Activated gamma-delta T cell (primary cell): ENCODE measurements around the gene COL27A1.

ENCODE experiments used
- DNase-seq: peaks from one replicate; lab custom pipeline; 2025; lab: John Stamatoyannopoulos, UW

The COL27A1 gene

GRCh38 chr9:114342755-114343440 lies 187.6 kb downstream of the COL27A1 start:
- no peak for DNase-seq

DNA sequence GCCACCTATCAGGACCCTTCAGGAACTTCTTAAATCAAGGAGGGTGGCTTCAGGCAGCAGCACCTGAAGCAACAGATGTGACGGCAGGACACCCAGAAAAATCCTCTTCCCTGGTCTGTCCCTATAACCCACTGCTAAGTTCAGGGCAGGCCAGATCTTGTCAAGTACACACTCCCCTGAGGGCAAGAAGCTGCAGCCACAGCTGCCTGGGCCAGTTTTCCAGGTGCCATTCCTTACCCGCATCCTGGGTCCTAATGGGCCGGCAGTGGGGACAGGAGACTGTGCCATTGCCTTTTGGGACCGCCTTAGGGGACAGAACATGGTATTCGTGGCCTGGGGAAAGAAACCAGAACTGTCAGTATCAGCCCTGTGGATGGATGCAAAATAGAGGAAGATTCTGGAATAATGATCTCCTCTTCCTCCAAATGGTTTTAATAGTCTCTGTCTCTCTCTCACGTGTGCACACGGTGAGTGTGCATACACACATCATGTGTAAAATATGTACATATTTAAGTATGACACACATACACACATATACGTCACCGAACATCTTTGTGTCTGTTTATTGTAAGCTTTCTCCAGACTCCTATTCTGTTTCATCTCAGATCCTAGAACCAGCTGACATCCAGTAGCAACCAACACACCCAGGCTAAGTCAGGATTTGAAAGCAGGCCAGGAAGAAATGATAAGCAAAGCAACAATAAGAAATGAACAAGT lies 188.3 kb downstream of the COL27A1 start:
- no peak for DNase-seq

DNA sequence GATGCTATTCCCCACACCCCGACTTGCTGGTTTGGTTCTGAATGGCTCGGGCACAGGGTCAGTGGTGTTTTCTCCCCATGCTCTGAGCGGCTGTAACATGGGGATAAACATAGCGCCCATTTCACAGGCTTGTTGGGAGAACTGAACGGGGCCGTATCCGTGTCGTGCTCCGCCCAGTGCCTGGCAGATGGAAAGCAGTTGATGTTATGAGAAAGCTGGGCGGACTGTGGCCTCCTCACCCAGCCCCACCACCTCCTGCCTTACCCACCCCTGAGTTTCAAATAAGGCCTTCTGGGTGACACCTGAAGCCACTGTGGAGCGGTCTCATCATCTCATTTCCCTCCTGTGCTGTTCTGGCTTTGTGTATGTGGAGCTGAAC lies 188.8 kb downstream of the COL27A1 start:
- DNase-seq = no peak

DNA sequence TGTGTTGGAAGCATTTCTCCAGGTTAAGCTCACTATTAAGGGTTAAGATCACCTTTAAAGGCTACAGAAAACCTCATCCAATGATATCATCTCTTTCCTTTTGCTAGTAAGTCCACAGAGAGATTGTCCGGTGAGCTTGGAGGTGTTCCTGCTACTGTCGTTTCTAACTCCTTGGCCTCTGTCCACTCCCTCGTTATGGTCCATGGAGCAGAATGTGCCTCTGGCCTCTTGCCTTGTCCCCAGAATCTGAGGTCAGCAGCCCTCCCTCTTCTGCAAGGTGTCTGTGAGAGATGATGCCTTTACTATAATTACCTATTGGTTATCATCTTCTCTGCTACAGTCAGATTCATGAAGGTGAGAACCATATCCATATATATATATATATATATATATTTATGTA lies 189.4 kb downstream of the COL27A1 start:
- no peak for DNase-seq

DNA sequence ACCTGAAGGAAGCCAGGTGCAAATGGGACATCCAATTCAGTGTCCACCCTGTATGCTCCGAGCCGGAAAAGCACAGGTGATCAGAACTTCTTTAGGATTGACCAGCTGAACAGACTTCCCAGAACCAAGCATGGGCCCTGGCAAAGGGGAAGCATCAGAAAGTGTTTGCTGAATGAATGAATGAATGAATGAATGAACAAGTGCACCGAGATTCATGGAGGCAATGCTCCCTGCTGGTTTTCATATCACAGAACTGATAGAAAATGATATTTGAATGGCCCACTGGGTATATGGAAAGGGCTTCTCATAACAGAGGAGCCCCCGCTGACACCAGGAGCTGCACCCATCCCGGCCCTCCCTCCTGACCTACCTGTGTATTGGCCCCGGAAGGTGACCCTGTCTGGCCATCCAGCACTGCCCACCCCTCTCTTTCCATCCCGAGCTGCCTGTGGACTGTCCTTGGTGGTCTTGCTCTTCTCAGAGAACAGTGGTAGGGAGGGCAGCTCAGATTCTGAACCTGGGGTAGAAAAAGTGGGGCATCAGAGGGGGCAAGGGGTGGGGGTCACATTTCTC lies 190.2 kb downstream of the COL27A1 start:
- DNase-seq = no peak

GRCh38 chr9:114346146-114346545 lies 190.8 kb downstream of the COL27A1 start:
- DNase-seq = no peak

- DNase-seq = no peak
Observed at GRCh38 chr9:114347675-114348074, 192.3 kb downstream of the COL27A1 start.

- no peak for DNase-seq
Observed at GRCh38 chr9:114348261-114348905, 193.0 kb downstream of the COL27A1 start.

GRCh38 chr9:114348906-114349482 lies 193.7 kb downstream of the COL27A1 start:
- DNase-seq = no peak

- DNase-seq = no peak
Observed at GRCh38 chr9:114349713-114350480, 194.6 kb downstream of the COL27A1 start.

- DNase-seq = no peak
Observed at GRCh38 chr9:114350636-114351401, 195.5 kb downstream of the COL27A1 start.

DNA sequence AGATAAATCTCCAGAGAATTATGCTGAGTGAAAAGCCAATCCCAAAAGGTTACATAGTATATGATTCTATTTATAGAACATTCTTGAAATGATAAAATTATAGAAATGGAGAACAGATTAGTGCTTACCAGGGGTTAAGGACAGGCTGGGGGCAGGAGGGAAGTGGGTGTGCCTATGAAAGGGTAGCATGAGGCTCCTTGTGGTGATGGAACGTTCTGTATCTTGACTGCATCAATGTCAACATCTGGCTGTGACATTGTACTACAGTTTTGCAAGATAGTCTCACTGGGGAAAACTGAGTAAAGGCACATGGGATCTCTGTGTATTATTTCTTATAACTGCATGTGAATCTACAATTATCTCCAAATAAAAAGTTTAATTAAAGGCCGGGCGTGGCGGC lies 196.6 kb downstream of the COL27A1 start:
- no peak for DNase-seq

DNA sequence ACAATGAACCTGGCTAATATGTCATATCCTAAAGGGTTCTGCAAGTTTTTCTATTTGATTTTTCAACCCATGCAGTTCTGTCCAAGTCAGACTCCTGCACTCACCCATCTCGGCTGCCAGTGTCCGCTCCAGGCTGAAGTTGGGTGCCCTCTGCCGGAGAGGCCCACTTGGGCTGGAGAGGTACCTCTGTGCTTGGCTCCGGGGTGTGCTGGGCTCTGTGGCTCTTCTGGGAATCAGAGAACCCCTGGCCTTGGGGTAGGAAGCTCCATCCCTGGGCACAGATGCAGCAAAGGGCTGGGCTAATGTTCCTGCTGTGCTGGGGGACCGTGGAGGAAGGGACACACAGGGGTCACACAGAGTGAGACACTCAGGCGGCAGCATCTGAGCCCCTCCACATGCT lies 200.5 kb downstream of the COL27A1 start:
- no peak for DNase-seq

- no peak for DNase-seq
Observed at GRCh38 chr9:114356792-114357191, 201.5 kb downstream of the COL27A1 start.

DNA sequence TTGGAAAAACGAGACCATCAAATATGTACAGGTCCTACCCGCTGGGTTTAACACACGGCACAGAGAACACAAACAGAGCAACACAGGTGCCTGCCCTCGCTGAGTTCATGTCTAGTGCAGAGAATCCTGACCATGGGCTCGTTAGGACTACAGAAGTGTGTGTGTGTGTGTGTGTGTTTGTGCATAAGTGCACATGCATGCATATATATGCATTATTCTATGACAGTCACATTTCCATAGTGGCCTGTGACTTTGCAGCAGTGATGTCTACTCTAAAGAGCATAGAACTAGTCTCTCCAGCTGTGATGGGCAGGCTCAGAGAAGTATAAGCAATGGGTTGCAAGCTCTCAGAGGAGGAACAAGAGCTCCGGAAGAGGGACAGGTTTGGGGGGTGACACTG lies 202.0 kb downstream of the COL27A1 start:
- no peak for DNase-seq

GRCh38 chr9:114357911-114358328 lies 202.6 kb downstream of the COL27A1 start:
- no peak for DNase-seq

DNA sequence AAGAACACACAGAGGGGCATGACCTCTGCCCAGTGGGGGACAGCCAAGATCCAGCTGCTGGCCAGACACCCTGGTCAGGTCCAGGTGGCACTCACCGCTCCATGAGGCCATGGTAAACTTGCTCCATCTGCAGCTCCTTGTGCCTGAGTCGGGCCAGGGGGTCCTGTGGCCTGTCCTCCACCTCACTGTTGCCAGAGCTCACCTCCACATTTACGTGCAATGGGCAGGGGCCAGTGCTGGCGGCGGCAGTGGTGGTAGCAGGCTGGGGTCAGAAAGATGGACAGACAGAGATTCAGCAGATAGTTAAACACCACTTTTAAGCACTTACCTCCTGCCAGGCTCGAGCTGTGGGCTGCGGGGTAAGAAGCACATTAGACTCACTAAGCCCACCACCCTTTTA lies 204.5 kb downstream of the COL27A1 start:
- no peak for DNase-seq

- no peak for DNase-seq
Observed at GRCh38 chr9:114361542-114361941, 206.2 kb downstream of the COL27A1 start.
